HepG2 (cell line): ENCODE measurements around the gene RARS2. TPM values are rescaled to one million over a fixed set of nuclear protein-coding genes. Genes with fewer than 3 reads are reported as not detected.

Experiments used
- ATAC-seq: fragments of 200-7000 bp; cut with Tn5 transposase; 3 replicates; pipeline ENCODE4 v1.9.1; 2020; ENCODE audit warnings: mild to moderate bottlenecking, moderate library complexity
- BruUV-seq: library from RNA; stranded (reverse); fragments of 400-500 nt; replicated peaks from 2 replicates; lab custom pipeline; 2021; lab: Mats Ljungman, UMichigan
- CTCF ChIA-PET: fragments of 300-600 bp; formaldehyde crosslinking; extraction: SDS; loops from one replicate; lab custom pipeline; 2021; ENCODE audit warnings: low total read pairs, inconsistent platforms, low intra/inter-chr PET ratio; lab: Yijun Ruan, JAX
- POLR2A ChIA-PET: fragments of 350-600 bp; sonication (Branson Sonifier 250); formaldehyde crosslinking; loops from one replicate; lab custom pipeline; 2020; ENCODE audit warnings: antibody characterized with exemption, inconsistent platforms; lab: Yijun Ruan, JAX
- DNase-seq: peaks from one replicate; pipeline ENCODE4 v3.0.0-alpha.2; 2015; ENCODE audit warnings: low spot score
- FAIRE-seq: peaks from 3 replicates; lab custom pipeline; 2011; peaks lifted over from hg19 to GRCh38; lab: Jason Lieb, UNC
- H2AFZ ChIP-seq: one replicate; pipeline ENCODE4 v1.6.1; 2011; ENCODE audit warnings: low read length, inconsistent platforms
- H3K27ac ChIP-seq: fragments of 300-600 bp; 3 replicates; pipeline ENCODE4 v1.8.0; 2011; ENCODE audit warnings: mixed run types, mild to moderate bottlenecking, mixed read lengths, low read length, inconsistent platforms; ENCODE audit not compliant: insufficient read depth; ENCODE audit errors: extremely low read length
- H3K27me3 ChIP-seq, 2 experiments: fragments of 200-600 bp in 1 of 2; 2 replicates in 1 of 2; 3 replicates in 1 of 2; pipeline versions ENCODE4 v1.6.0 to v1.8.0; 2011; ENCODE audit warnings: low read length in 2 of 2, mild to moderate bottlenecking in 2 of 2, moderate library complexity in 2 of 2, inconsistent platforms in 1 of 2; ENCODE audit not compliant: insufficient read depth in 2 of 2, control insufficient read depth in 1 of 2
- H3K36me3 ChIP-seq, 2 experiments: fragments of 200-600 bp in 1 of 2; replicated peaks in 1 of 2; 2 replicates in 1 of 2; 3 replicates in 1 of 2; pipeline versions ENCODE4 v1.5.1 to v1.8.0; 2011; ENCODE audit warnings: low read length in 2 of 2, inconsistent platforms in 1 of 2; ENCODE audit not compliant: insufficient read depth in 2 of 2, control insufficient read depth in 1 of 2
- H3K4me1 ChIP-seq: 2 replicates; pipeline ENCODE4 v1.5.1; 2012; ENCODE audit warnings: low read length, inconsistent platforms; ENCODE audit not compliant: insufficient read depth
- H3K4me2 ChIP-seq: 2 replicates; pipeline ENCODE4 v1.6.0; 2011; ENCODE audit warnings: low read depth, low read length, inconsistent platforms
- H3K4me3 ChIP-seq, 3 experiments: fragments of 200-600 bp in 1 of 3; sonication (generic), shearing (Covaris generic) in 1 of 3; replicated peaks in 1 of 3; 2 replicates each; pipeline ENCODE4 v1.5.1; 2011 to 2016; ENCODE audit warnings: low read length in 3 of 3, inconsistent platforms in 2 of 3, low read depth in 2 of 3, mild to moderate bottlenecking in 2 of 3, control low read depth in 1 of 3, mixed read lengths in 1 of 3; ENCODE audit not compliant: insufficient read depth in 1 of 3
- H3K79me2 ChIP-seq: one replicate; pipeline ENCODE4 v1.6.1; 2011; ENCODE audit warnings: low read length, inconsistent platforms; ENCODE audit not compliant: insufficient read depth
- H3K9ac ChIP-seq: 2 replicates; pipeline ENCODE4 v1.6.0; 2011; ENCODE audit warnings: mild to moderate bottlenecking, low read depth, low read length, inconsistent platforms; ENCODE audit not compliant: insufficient read depth
- H3K9me3 ChIP-seq: 2 replicates; pipeline ENCODE4 v1.5.1; 2012; ENCODE audit warnings: mild to moderate bottlenecking, low read length
- H4K20me1 ChIP-seq: 2 replicates; pipeline ENCODE4 v1.6.0; 2011; ENCODE audit warnings: inconsistent platforms, mild to moderate bottlenecking, low read length, moderate library complexity; ENCODE audit not compliant: insufficient read depth
- RFX3 ChIP-seq: IDR thresholded peaks from 2 replicates; pipeline ENCODE4 v1.6.1; 2016; ENCODE audit warnings: missing biosample characterization, missing genetic modification reagents
- RORA ChIP-seq: sonication (generic); formaldehyde crosslinking; IDR thresholded peaks from 2 replicates; pipeline ENCODE4 v1.5.0; 2020; ENCODE audit warnings: mild to moderate bottlenecking, missing genetic modification reagents, moderate library complexity
- SOX13 ChIP-seq, 3 experiments: fragments of 450-650 bp in 1 of 3; sonication (generic) in 1 of 3; formaldehyde crosslinking in 1 of 3; IDR thresholded peaks in 2 of 3; conservative IDR thresholded peaks in 1 of 3; 2 replicates each; pipeline versions ENCODE4 v1.5.0 to v1.6.1; 2016 to 2020; ENCODE audit warnings: antibody characterized with exemption in 1 of 3, mild to moderate bottlenecking in 1 of 3, missing compliant biosample characterization in 1 of 3, missing genetic modification reagents in 1 of 3, moderate library complexity in 1 of 3
- ZNF24 ChIP-seq: fragments of 450-650 bp; IDR thresholded peaks from 2 replicates; pipeline ENCODE4 v1.6.1; 2017; ENCODE audit warnings: antibody characterized with exemption, mild to moderate bottlenecking
- ZNF562 ChIP-seq: sonication (generic); formaldehyde crosslinking; IDR thresholded peaks from 2 replicates; pipeline ENCODE4 v1.8.0; 2022; ENCODE audit warnings: missing genetic modification reagents, borderline replicate concordance
- ZNF788 ChIP-seq: sonication (generic); formaldehyde crosslinking; IDR thresholded peaks from 2 replicates; pipeline ENCODE4 v1.5.0; 2020; ENCODE audit warnings: mild to moderate bottlenecking, missing genetic modification reagents, borderline replicate concordance
- WGBS: methylation state at CpG from one replicate; pipeline ENCODE4 v1.1.6; 2017; ENCODE audit warnings: low lambda C conversion rate; 5-methylcytosine and 5-hydroxymethylcytosine counted together
- in situ Hi-C: cut with HindIII; loops from 2 replicates; pipeline ENCODE4 v1.10.0; 2017; ENCODE audit warnings: low pct_unique_long_range_greater_than_20kb; ENCODE audit not compliant: extremely low pct_ligation_motif_present
- intact Hi-C: fragments of 100-400 bp; cut with micrococcal nuclease; formaldehyde crosslinking; loops from one replicate; pipeline ENCODE4 v1.10.0; 2022; ENCODE audit not compliant: unreplicated experiment
- polyA plus RNA-seq, 8 experiments: library from polyadenylated mRNA; depleted of rRNA in 3 of 8; stranded (reverse) in 7 of 8; unstranded in 1 of 8; fragments of >200 nt; fragmentation: Illumina TruSeq in 4 of 8; extraction: Trizol in 4 of 8; gene quantifications; 2 replicates each; pipeline versions ENCODE4 v1.2.1 to v1.2.3, GENCODE V29; 2011 to 2016; ENCODE audit warnings: low read depth in 4 of 8, missing spikeins in 1 of 8, mixed read lengths in 1 of 8; ENCODE audit not compliant: insufficient read depth in 1 of 8
- total RNA-seq, 5 experiments: library from RNA; depleted of rRNA; stranded (reverse); fragments of >200 nt; fragmentation: Illumina TruSeq; extraction: Trizol; gene quantifications; 2 replicates each; pipeline ENCODE4 v1.2.3, GENCODE V29; 2016; ENCODE audit warnings: low read depth in 1 of 5
- TF ChIP-seq, protein P1 (sequence below): sonication (generic); formaldehyde crosslinking; IDR thresholded peaks from 2 replicates; pipeline ENCODE4 v1.4.0; 2020; ENCODE audit warnings: missing genetic modification reagents
- TF ChIP-seq, protein P2 (sequence below): sonication (generic); formaldehyde crosslinking; IDR thresholded peaks from 2 replicates; pipeline ENCODE4 v1.4.0; 2020; ENCODE audit warnings: mild to moderate bottlenecking, missing genetic modification reagents

Gene RARS2
- total and polyA plus RNA-seq, 2 of the 13 experiments (the other 11 are each of a cell fraction or from before 2014, with no cell fraction given): 23.4 to 80.1 TPM

DNA sequence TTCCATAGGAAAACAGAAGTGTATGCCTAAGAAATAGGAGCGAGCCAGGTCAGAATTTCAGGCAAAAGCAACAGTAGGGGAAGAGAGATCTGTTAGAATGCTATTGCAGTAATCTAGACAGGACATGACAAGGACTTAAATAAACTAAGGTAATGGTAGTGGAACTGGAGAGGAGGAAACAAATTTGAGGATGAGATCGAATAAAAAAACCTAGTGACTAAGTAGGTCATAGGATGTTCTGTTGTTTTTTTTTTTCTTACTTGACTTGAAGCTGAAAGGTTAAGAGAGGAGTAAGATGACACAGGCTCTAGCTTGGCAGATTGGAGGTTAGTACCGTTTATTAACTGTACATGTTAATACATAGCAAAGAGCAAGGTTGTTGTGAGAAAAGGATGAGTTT lies 28.7 kb upstream of the RARS2 start (continued):
- TF ChIP-seq, protein P1, sequence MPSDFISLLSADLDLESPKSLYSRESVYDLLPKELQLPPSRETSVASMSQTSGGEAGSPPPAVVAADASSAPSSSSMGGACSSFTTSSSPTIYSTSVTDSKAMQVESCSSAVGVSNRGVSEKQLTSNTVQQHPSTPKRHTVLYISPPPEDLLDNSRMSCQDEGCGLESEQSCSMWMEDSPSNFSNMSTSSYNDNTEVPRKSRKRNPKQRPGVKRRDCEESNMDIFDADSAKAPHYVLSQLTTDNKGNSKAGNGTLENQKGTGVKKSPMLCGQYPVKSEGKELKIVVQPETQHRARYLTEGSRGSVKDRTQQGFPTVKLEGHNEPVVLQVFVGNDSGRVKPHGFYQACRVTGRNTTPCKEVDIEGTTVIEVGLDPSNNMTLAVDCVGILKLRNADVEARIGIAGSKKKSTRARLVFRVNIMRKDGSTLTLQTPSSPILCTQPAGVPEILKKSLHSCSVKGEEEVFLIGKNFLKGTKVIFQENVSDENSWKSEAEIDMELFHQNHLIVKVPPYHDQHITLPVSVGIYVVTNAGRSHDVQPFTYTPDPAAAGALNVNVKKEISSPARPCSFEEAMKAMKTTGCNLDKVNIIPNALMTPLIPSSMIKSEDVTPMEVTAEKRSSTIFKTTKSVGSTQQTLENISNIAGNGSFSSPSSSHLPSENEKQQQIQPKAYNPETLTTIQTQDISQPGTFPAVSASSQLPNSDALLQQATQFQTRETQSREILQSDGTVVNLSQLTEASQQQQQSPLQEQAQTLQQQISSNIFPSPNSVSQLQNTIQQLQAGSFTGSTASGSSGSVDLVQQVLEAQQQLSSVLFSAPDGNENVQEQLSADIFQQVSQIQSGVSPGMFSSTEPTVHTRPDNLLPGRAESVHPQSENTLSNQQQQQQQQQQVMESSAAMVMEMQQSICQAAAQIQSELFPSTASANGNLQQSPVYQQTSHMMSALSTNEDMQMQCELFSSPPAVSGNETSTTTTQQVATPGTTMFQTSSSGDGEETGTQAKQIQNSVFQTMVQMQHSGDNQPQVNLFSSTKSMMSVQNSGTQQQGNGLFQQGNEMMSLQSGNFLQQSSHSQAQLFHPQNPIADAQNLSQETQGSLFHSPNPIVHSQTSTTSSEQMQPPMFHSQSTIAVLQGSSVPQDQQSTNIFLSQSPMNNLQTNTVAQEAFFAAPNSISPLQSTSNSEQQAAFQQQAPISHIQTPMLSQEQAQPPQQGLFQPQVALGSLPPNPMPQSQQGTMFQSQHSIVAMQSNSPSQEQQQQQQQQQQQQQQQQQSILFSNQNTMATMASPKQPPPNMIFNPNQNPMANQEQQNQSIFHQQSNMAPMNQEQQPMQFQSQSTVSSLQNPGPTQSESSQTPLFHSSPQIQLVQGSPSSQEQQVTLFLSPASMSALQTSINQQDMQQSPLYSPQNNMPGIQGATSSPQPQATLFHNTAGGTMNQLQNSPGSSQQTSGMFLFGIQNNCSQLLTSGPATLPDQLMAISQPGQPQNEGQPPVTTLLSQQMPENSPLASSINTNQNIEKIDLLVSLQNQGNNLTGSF (CRISPR knock-in tag): no peak
- TF ChIP-seq ZNF24: no peak

DNA sequence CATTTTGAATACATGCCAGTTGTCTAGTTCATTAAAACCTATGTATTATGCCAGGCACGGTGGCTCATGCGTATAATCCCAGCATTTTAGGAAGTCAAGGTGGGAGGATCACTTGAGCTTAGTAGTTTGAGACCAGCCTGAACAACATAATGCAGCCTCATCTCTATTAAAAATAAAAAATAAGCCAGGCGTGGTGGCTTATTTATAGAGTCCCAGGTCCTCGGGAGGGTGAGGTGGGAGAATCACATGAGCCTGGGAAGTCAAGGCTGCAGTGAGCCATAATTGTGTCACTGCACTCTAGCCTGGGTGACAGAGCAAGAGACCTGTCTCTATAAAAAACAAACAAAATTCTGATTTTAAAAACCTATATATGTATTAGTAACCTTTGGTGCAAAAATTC lies 27.6 kb upstream of the RARS2 start:
- TF ChIP-seq SOX13 (IDR thresholded peaks at IDR 0.05) (no peak), SOX13 (CRISPR knock-in tag; conservative IDR thresholded peaks at IDR 0.05 in 1 of 2, IDR thresholded peaks at IDR 0.05 in 1 of 2) (no peak), ZNF562 (CRISPR knock-in tag) (no peak), ZNF788 (CRISPR knock-in tag) (no peak), RORA (CRISPR knock-in tag) (no peak), RFX3 (no peak)
- TF ChIP-seq, protein P2, sequence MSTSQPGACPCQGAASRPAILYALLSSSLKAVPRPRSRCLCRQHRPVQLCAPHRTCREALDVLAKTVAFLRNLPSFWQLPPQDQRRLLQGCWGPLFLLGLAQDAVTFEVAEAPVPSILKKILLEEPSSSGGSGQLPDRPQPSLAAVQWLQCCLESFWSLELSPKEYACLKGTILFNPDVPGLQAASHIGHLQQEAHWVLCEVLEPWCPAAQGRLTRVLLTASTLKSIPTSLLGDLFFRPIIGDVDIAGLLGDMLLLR: no peak
- ChIA-PET CTCF (no interaction called here), POLR2A (no interaction called here)
- no peak for DNase-seq
- Histone ChIP-seq H2AFZ (no peak overlapping the region), H3K27me3 (no peaks in the 10 kb centered on the region), H3K4me3 (no peak overlapping the region), H3K9me3 (no peaks in the 10 kb centered on the region), H3K4me2 (no peak overlapping the region), H3K9ac (no peak overlapping the region), H3K79me2 (no peaks in the 10 kb centered on the region), H3K27ac (no peak overlapping the region), H3K36me3 (peaks cover 0 to 18% of the 10 kb centered on the region in 2 experiments; a peak in 3 of 5 replicates), H3K4me1 (no peaks in the 10 kb centered on the region), H4K20me1 (no peaks in the 10 kb centered on the region)
- FAIRE-seq: no peak
- BruUV-seq: no TSS peak
- no peak for ATAC-seq
- in situ Hi-C loops: no loop called here
- 98% methylated on average over 4 of the region's 4 CpGs for WGBS
- intact Hi-C loops: no loop called here
